Ishikawa (cell line): ENCODE results near the gene OR13C9.

ENCODE experiments used
- CEBPB ChIP-seq: IDR thresholded peaks from 2 replicates; pipeline ENCODE4 v1.6.1; 2012
- CREB1 ChIP-seq: IDR thresholded peaks from 2 replicates; pipeline ENCODE4 v1.6.1; 2012; ENCODE audit warnings: low read depth
- EGR1 ChIP-seq: IDR thresholded peaks from 2 replicates; pipeline ENCODE4 v1.6.1; 2012
- EP300 ChIP-seq: IDR thresholded peaks from 2 replicates; pipeline ENCODE4 v1.6.1; 2012; ENCODE audit warnings: borderline replicate concordance
- FOXM1 ChIP-seq: IDR thresholded peaks from 2 replicates; pipeline ENCODE4 v1.6.1; 2012; ENCODE audit warnings: low read depth, borderline replicate concordance
- MAX ChIP-seq: IDR thresholded peaks from 2 replicates; pipeline ENCODE4 v1.6.1; 2012
- NFIC ChIP-seq: IDR thresholded peaks from 2 replicates; pipeline ENCODE4 v1.6.1; 2012
- RAD21 ChIP-seq: IDR thresholded peaks from 2 replicates; pipeline ENCODE4 v1.6.1; 2012; ENCODE audit warnings: low read depth
- REST ChIP-seq: IDR thresholded peaks from 2 replicates; pipeline ENCODE4 v1.6.1; 2012; ENCODE audit warnings: low read depth, mild to moderate bottlenecking
- TAF1 ChIP-seq: IDR thresholded peaks from 2 replicates; pipeline ENCODE4 v1.6.1; 2012; ENCODE audit warnings: low read depth, mild to moderate bottlenecking
- TCF12 ChIP-seq: IDR thresholded peaks from 2 replicates; pipeline ENCODE4 v1.6.1; 2012; ENCODE audit warnings: low read depth
- TEAD4 ChIP-seq: IDR thresholded peaks from 2 replicates; pipeline ENCODE4 v1.6.1; 2012
- USF1 ChIP-seq: IDR thresholded peaks from 2 replicates; pipeline ENCODE4 v1.6.1; 2012
- YY1 ChIP-seq: IDR thresholded peaks from 2 replicates; pipeline ENCODE4 v1.6.1; 2012; ENCODE audit warnings: low read depth
- ZBTB7A ChIP-seq: IDR thresholded peaks from 2 replicates; pipeline ENCODE4 v1.6.1; 2012; ENCODE audit warnings: low read depth

Gene OR13C9

GRCh38 chr9:104618104-104618503 is at the start of gene OR13C9:
Gene OR13C9, minus strand, starts transcription at chr9:104618204. Its CDS starts 0 bp downstream, at chr9:104618204.
- TF ChIP-seq USF1: no peak
- TF ChIP-seq REST: no peak
- no peak for TF ChIP-seq YY1
- no peak for TF ChIP-seq CEBPB
- TF ChIP-seq FOXM1: no peak
- TF ChIP-seq EP300: no peak
- no peak for TF ChIP-seq ZBTB7A
- no peak for TF ChIP-seq CREB1
- no peak for TF ChIP-seq TEAD4
- TF ChIP-seq NFIC: no peak
- TF ChIP-seq EGR1: no peak
- no peak for TF ChIP-seq RAD21
- TF ChIP-seq TCF12: no peak

GRCh38 chr9:104658496-104659195 is 40.6 kb upstream of the OR13C9 start:
- no peak for TF ChIP-seq CREB1

GRCh38 chr9:104635456-104635855 is 17.5 kb upstream of the OR13C9 start:
- no peak for TF ChIP-seq EGR1
- TF ChIP-seq REST: no peak
- TF ChIP-seq CREB1: no peak
- TF ChIP-seq TEAD4: no peak
- no peak for TF ChIP-seq EP300
- TF ChIP-seq TCF12: no peak

- no peak for TF ChIP-seq FOXM1
- TF ChIP-seq RAD21: no peak
- TF ChIP-seq TCF12: no peak
- TF ChIP-seq CEBPB: no peak
- TF ChIP-seq TAF1: no peak
- TF ChIP-seq MAX: no peak
- TF ChIP-seq ZBTB7A: no peak
- TF ChIP-seq YY1: no peak
- TF ChIP-seq CREB1: no peak
- TF ChIP-seq EP300: no peak
- TF ChIP-seq TEAD4: no peak
- no peak for TF ChIP-seq USF1
Measured at GRCh38 chr9:104633976-104634520, 16.0 kb upstream of the OR13C9 start.

- TF ChIP-seq MAX (no peak), TAF1 (no peak), CEBPB (no peak), NFIC (no peak), USF1 (no peak), RAD21 (no peak), FOXM1 (no peak), TCF12 (no peak), TEAD4 (no peak), EGR1 (no peak), REST (no peak), ZBTB7A (no peak), EP300 (no peak), CREB1 (no peak), YY1 (no peak)
Measured at GRCh38 chr9:104617418-104617817, 586 bp downstream of the OR13C9 start.
